Measurements from ENCODE around the gene SWI5.

SWI5 gene

GRCh38 chr9:128321879-128322403 lies 45.9 kb downstream of the SWI5 start:
- DNase-seq, result no peak

DNA sequence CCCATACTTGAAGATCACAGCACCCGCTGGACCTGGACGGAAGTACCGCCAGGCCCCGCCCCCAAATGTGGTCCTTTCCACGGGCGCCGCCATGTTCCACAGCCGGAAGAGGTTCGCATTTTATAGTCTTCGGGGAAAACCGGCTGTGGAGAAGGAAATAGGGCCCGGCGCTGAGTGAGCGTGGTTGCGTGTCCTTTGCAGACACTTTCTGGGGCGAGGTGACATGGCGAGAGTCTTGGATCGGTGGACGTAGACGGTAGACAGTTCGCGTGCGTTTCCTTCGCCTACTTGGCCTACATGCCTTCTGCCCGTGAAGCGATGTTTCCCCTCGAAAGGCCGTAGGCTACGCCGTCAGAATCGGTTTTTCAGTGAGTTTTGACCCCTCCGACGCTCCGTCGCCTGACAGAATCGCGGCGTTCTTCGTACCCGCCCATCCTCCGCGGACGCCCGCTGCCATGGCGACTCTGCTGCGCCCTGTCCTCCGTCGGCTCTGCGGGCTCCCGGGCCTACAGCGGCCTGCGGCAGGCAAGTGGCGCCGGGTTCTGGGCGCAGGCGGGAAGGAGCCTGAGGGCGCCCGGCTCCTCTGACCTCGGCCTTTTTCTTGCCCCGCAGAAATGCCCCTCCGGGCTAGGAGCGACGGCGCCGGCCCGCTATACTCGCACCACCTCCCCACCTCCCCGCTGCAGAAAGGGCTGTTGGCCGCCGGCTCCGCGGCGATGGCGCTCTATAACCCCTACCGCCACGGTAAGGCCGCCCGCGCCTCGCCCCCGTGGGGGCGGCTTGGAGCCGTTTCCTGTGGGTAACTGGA lies 46.5 kb downstream of the SWI5 start, which contains the start of the genes COQ4 and TRUB2:
Gene COQ4 (plus strand): TSS at position 436 of the 808 bp plus-strand sequence. CDS start 20 bp downstream, at position 456.
Gene TRUB2 (minus strand): TSS at position 44 of the 808 bp plus-strand sequence. CDS start 39 bp downstream, at position 5.
- peak; percentile 78 for DNase-seq

- DNase-seq, result no peak
Observed at GRCh38 chr9:128323212-128323730, 47.2 kb downstream of the SWI5 start.

DNA sequence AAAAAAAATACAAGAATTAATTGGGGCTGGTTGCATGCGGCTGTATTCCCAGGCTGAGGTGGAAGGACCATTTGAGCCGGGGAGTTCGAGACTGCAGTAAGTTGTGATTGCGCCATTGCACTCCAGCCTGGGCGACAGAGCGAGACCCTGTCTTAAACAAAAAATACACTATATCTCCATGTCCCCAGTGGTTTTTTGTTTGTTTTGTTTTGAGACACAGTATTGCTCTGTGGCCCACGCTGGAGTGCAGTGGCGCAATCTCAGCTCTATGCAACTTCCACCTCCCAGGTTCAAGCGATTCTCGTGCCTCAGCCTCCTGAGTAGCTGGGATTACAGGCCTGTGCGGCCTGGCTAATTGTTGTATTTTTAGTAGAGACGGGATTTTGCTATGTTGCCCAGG lies 47.7 kb downstream of the SWI5 start:
- no peak for DNase-seq

DNA sequence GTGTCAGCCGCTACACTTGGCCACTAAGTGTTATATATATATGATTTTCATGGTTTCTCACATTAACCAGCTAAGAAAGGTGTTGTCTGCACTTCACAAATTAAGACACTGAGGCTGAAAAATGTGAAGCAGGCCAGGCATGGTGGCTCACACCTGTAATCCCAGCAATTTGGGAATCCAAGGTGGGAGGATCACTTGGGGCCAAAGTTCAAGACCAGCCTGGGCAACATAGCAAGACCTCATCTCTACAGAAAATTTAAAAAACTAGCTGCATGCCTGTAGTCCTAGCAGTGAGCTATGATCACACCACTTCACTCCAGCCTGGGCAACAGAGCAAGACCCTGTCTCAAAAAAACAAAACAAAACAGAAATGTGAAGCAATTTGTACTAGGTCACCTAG lies 48.3 kb downstream of the SWI5 start:
- no peak for DNase-seq

DNA sequence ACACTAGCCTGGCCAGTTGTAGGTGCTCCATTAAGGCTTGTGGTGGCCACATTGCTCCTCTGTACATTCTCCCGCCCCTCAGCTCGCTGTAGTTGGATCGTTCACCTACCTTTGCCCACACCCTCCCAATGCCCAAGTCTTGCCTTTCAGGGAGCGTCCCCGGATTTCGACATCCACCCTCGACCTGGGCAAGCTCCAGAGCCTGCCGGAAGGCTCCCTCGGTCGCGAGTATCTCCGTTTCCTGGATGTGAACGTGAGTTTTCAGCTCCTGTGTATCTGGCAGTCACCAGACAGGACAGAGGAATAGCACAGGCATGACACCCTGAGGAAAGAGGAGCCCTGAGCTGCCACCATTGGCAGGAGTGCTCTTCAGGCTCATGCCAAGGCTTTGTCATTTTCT lies 49.6 kb downstream of the SWI5 start:
- DNase-seq, result no peak

- no peak for DNase-seq
Observed at GRCh38 chr9:128333451-128333869, 57.4 kb downstream of the SWI5 start.

DNA sequence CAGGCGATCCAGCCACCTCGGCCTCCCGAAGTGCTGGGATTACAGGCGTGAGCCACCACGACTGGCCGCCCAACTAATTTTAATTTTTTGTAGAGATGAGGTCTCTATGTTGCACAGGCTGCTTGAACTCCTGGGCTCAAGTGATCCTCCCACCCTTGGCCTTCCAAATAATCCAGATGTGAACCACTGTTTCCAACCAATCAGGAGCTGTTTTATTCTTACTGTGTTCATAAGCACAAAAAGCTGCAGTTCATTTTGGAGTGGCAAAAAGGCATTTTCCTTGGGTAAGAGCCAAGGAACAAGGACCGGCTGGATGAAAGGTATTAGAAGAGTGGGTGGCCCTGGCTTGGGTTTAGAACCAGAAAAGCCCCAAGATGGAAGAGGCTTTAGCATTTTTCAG lies 59.1 kb downstream of the SWI5 start:
- no peak for DNase-seq

DNA sequence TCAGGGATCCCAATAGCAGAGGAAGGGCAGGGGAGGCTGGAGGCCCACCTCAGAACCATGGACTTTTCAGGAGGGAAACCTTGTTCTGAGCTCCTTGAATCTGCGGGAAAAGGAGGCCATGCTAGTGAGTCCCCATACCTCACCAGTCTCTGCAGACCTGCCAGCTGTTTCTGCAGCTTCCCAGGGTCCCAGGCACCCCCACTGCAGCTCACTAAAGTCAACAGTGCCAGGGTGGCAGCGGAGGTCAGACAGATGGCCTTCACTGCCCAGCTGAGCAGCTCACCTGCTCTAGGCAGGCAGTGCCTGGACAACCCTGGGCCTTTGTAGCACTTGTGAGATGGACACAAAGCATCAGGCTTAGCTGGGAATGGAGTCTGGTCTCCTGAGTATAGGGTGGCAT lies 59.8 kb downstream of the SWI5 start:
- no peak for DNase-seq

DNA sequence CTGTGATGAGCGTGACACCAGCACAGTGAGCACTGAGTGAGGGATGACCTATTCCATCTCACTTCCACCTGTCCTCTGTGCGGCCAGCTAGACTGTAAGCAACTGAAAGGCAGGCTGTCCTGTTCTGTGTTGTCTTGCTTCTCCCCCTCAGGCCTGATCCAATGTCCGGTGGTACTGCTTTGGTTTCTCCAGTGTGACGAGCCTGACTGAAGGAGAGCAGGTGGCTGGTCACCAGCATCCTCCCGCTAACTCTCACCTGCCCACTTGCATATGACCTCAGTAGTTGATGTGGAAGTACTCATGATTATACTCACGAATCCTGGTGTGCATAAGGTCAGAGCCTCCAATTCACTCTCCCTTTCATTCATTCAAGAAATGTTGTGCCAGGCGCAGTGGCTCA lies 61.9 kb downstream of the SWI5 start:
- no peak for DNase-seq
